CD14-positive monocyte (primary cell): ENCODE results near the gene NFE2L1. TPM values are rescaled to one million over a fixed set of nuclear protein-coding genes. Genes with fewer than 3 reads are reported as not detected.
A peak's percentile ranks its signal among the peaks of the same experiment; 100 is the strongest.

ENCODE experiments used
- DNase-seq, 3 donors: peaks; one replicate each; pipeline ENCODE4 v3.0.0-alpha.2; 2011 to 2022
- H2AFZ ChIP-seq: 2 replicates; pipeline ENCODE4 v1.6.0; 2012; ENCODE audit warnings: mild to moderate bottlenecking, low read depth, low read length, inconsistent platforms; ENCODE audit not compliant: insufficient read depth, poor library complexity, severe bottlenecking
- H3K27ac ChIP-seq, 2 donors: 1 replicate in 1 of 2; 2 replicates in 1 of 2; pipeline ENCODE4 v1.5.1; 2012 to 2013; ENCODE audit warnings: low read length in 2 of 2, control low read depth in 1 of 2, inconsistent platforms in 1 of 2, low read depth in 1 of 2, mild to moderate bottlenecking in 1 of 2
- H3K27me3 ChIP-seq, 2 donors: one replicate each; pipeline versions ENCODE4 v1.6.0 to v1.6.1; 2011 to 2013; ENCODE audit warnings: low read length in 2 of 2; ENCODE audit not compliant: control insufficient read depth in 2 of 2, insufficient read depth in 2 of 2
- H3K36me3 ChIP-seq, 2 donors: replicated peaks in 1 of 2; 1 replicate in 1 of 2; 2 replicates in 1 of 2; pipeline versions ENCODE4 v1.5.1 to v1.6.1; 2012 to 2013; ENCODE audit warnings: low read length in 2 of 2, control low read depth in 1 of 2, inconsistent platforms in 1 of 2, mild to moderate bottlenecking in 1 of 2; ENCODE audit not compliant: insufficient read depth in 2 of 2, control insufficient read depth in 1 of 2
- H3K4me1 ChIP-seq, 2 donors: 1 replicate in 1 of 2; 2 replicates in 1 of 2; pipeline versions ENCODE4 v1.5.1 to v1.6.1; 2012 to 2013; ENCODE audit warnings: low read length in 2 of 2, control low read depth in 1 of 2, inconsistent platforms in 1 of 2, mild to moderate bottlenecking in 1 of 2, moderate library complexity in 1 of 2; ENCODE audit not compliant: insufficient read depth in 2 of 2, control insufficient read depth in 1 of 2
- H3K4me2 ChIP-seq: replicated peaks from 2 replicates; pipeline ENCODE3; 2012; ENCODE audit warnings: low read length, moderate library complexity, mild to moderate bottlenecking; ENCODE audit not compliant: poor library complexity, severe bottlenecking; ENCODE audit errors: extremely low read depth
- H3K4me3 ChIP-seq, 3 experiments: fragments of 200-600 bp in 1 of 3; sonication (generic) in 1 of 3; replicated peaks in 1 of 3; 1 replicate in 2 of 3; 2 replicates in 1 of 3; pipeline ENCODE4 v1.5.1; 2011 to 2013; ENCODE audit warnings: low read length in 3 of 3, mild to moderate bottlenecking in 3 of 3, control low read depth in 2 of 3, low read depth in 2 of 3, inconsistent platforms in 1 of 3, moderate library complexity in 1 of 3
- H3K79me2 ChIP-seq: 2 replicates; pipeline ENCODE4 v1.6.0; 2012; ENCODE audit warnings: mild to moderate bottlenecking, control low read depth, inconsistent platforms, low read length, moderate library complexity; ENCODE audit not compliant: insufficient read depth
- H3K9ac ChIP-seq: 2 replicates; pipeline ENCODE4 v1.6.0; 2017; ENCODE audit warnings: low read length, mild to moderate bottlenecking; ENCODE audit not compliant: insufficient read depth, poor library complexity, severe bottlenecking
- H3K9me3 ChIP-seq, 2 donors: replicated peaks in 1 of 2; 1 replicate in 1 of 2; 2 replicates in 1 of 2; pipeline versions ENCODE4 v1.5.1 to v1.6.1; 2012 to 2013; ENCODE audit warnings: low read length in 2 of 2, control low read depth in 1 of 2; ENCODE audit not compliant: control insufficient read depth in 1 of 2, insufficient read depth in 1 of 2
- H4K20me1 ChIP-seq: 2 replicates; pipeline ENCODE4 v1.6.0; 2012; ENCODE audit warnings: mild to moderate bottlenecking, low read length, control low read depth, moderate library complexity; ENCODE audit not compliant: insufficient read depth
- H3K27ac Mint-ChIP-seq, 7 donors: one replicate each; pipeline ENCODE4 v1.8.0; 2020; ENCODE audit warnings: mild to moderate bottlenecking in 7 of 7, mixed read lengths in 7 of 7, moderate library complexity in 6 of 7, inconsistent platforms in 2 of 7
- H3K27me3 Mint-ChIP-seq, 3 donors: one replicate each; pipeline ENCODE4 v1.8.0; 2021 to 2022; ENCODE audit warnings: low read depth in 3 of 3, mild to moderate bottlenecking in 3 of 3, mixed read lengths in 3 of 3, moderate library complexity in 3 of 3, inconsistent platforms in 1 of 3
- H3K36me3 Mint-ChIP-seq, 2 donors: one replicate each; pipeline ENCODE4 v1.8.0; 2020; ENCODE audit warnings: mixed read lengths in 2 of 2, inconsistent platforms in 1 of 2, mild to moderate bottlenecking in 1 of 2
- H3K4me1 Mint-ChIP-seq: one replicate; pipeline ENCODE4 v1.8.0; 2020; ENCODE audit warnings: mild to moderate bottlenecking, mixed read lengths
- H3K4me3 Mint-ChIP-seq, 2 donors: one replicate each; pipeline ENCODE4 v1.8.0; 2020; ENCODE audit warnings: mild to moderate bottlenecking in 2 of 2, mixed read lengths in 2 of 2, moderate library complexity in 1 of 2
- H3K9me3 Mint-ChIP-seq, 7 donors: one replicate each; pipeline ENCODE4 v1.8.0; 2020 to 2022; ENCODE audit warnings: mixed read lengths in 7 of 7, mild to moderate bottlenecking in 6 of 7, moderate library complexity in 6 of 7, inconsistent platforms in 2 of 7
- WGBS: methylation state at CpG from one replicate; pipeline ENCODE4 v1.1.5; 2013; ENCODE audit warnings: missing lambda C conversion rate; ENCODE audit not compliant: insufficient coverage; 5-methylcytosine and 5-hydroxymethylcytosine counted together
- intact Hi-C, 2 donors: fragments of 100-400 bp; cut with micrococcal nuclease; formaldehyde crosslinking; loops; one replicate each; pipeline versions ENCODE4 v1.15.0 to v1.15.1; 2023
- polyA plus RNA-seq, 3 donors: library from polyadenylated mRNA; depleted of rRNA in 1 of 3; unstranded in 2 of 3; stranded (reverse) in 1 of 3; fragments of 300-500 nt in 2 of 3; fragments of >200 nt in 1 of 3; fragmentation: Illumina TruSeq in 2 of 3; gene quantifications; 1 replicate in 2 of 3; 2 replicates in 1 of 3; pipeline ENCODE4 v1.2.3, GENCODE V29; 2012 to 2021
- TF ChIP-seq, protein P1 (sequence below): fragments of 200-600 bp; IDR thresholded peaks from one replicate; pipeline ENCODE4 v1.8.0; 2022; ENCODE audit warnings: antibody characterized with exemption, mild to moderate bottlenecking

NFE2L1 gene
- polyA plus RNA-seq, 3 donors = 2.8 to 27.0 (median 7.1) TPM

DNA sequence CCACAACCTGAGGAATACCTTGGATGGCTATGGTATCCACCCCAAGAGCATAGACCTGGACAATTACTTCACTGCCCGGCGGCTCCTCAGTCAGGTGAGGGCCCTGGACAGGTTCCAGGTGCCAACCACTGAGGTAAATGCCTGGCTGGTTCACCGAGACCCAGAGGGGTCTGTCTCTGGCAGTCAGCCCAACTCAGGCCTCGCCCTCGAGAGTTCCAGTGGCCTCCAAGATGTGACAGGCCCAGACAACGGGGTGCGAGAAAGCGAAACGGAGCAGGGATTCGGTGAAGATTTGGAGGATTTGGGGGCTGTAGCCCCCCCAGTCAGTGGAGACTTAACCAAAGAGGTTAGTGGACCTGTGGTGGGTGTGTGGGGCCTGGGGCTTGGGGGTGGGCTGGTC lies 3.1 kb downstream of the NFE2L1 start:
- no peak overlapping the region for H3K9ac ChIP-seq
- peaks cover 37 to 57% of the 10 kb centered on the region in 2 donors for H3K36me3 ChIP-seq

DNA sequence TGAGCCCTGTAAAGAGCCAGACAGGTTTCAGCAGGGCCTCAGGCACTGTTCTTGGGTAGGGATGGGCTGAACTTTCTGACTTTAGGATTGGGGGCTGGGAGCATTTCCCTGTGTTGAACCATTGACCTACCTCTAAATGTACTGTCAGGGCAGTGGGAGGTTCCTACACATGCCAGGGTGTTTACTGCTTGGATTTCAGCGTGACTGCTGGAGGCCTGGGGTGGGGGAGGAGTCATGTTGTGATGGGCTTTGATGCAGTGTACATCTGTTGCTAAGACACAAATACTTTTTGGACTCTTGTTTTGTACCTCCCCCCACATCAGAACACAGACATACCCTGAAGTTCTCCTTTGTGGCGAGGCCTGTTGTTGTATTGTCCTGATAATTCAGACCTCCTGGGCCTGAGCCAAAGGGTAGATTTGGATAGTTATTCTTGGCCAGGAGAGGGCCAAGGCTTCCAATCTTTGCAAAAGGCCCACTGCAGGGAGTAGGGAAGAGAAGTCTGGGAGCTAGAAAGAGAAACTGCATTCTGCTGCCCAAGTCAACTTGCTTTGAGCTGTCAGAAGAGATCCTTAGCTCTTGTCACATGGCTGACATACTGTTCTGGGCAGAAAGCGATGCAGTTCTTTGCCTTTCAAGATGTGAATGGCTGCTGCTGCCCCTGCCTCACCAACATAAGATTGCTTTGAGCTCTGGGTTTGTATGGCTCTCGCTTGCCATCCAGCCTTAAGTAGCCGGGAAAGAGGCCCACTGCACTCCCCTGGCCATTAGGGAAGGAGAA lies 3.7 kb downstream of the NFE2L1 start:
- Mint-ChIP-seq H3K36me3 (peaks cover 54% of the 10 kb centered on the region in 2 donors), H3K27me3 (peaks cover 0 to 3% (median 0%) of the 10 kb centered on the region in 3 donors)

More for the DNA sequence above, 3.1 kb downstream of the NFE2L1 start:
- H3K36me3 Mint-ChIP-seq = peaks cover 47 to 48% of the 10 kb centered on the region in 2 donors
- H3K27me3 ChIP-seq = no peaks in the 10 kb centered on the region
- H3K9me3 Mint-ChIP-seq = peaks cover 0 to 2% (median 0%) of the 10 kb centered on the region in 7 donors
- H2AFZ ChIP-seq = no peak overlapping the region
- peak overlapping the region in 6 of 7 donors; percentile 11 to 79 (median 58) for H3K27ac Mint-ChIP-seq
- peaks cover 90% of the 10 kb centered on the region for H3K79me2 ChIP-seq
- peak overlapping the region in 1 of 2 donors; percentile 55 for H3K27ac ChIP-seq
- H3K4me2 ChIP-seq = no peak overlapping the region
- H3K9me3 ChIP-seq = no peaks in the 10 kb centered on the region
- intact Hi-C loops = no loop called here
- peaks cover 48 to 86% of the 10 kb centered on the region in 2 donors for H3K4me1 ChIP-seq
- H3K4me1 Mint-ChIP-seq = peaks cover 75% of the 10 kb centered on the region
- H3K27me3 Mint-ChIP-seq = peaks cover 0 to 3% (median 0%) of the 10 kb centered on the region in 3 donors
- no peak overlapping the region for H3K4me3 Mint-ChIP-seq
- no peak overlapping the region for H3K4me3 ChIP-seq
- TF ChIP-seq, protein P1, sequence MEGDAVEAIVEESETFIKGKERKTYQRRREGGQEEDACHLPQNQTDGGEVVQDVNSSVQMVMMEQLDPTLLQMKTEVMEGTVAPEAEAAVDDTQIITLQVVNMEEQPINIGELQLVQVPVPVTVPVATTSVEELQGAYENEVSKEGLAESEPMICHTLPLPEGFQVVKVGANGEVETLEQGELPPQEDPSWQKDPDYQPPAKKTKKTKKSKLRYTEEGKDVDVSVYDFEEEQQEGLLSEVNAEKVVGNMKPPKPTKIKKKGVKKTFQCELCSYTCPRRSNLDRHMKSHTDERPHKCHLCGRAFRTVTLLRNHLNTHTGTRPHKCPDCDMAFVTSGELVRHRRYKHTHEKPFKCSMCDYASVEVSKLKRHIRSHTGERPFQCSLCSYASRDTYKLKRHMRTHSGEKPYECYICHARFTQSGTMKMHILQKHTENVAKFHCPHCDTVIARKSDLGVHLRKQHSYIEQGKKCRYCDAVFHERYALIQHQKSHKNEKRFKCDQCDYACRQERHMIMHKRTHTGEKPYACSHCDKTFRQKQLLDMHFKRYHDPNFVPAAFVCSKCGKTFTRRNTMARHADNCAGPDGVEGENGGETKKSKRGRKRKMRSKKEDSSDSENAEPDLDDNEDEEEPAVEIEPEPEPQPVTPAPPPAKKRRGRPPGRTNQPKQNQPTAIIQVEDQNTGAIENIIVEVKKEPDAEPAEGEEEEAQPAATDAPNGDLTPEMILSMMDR = no peak
- peaks cover 68% of the 10 kb centered on the region for H4K20me1 ChIP-seq
- WGBS = 95% methylated on average over 10 of the region's 10 CpGs
- no peak for DNase-seq

More for the DNA sequence above, 3.7 kb downstream of the NFE2L1 start:
- peaks cover 72% of the 10 kb centered on the region for H3K4me1 Mint-ChIP-seq
- H4K20me1 ChIP-seq = peaks cover 74% of the 10 kb centered on the region
- H3K79me2 ChIP-seq = peaks cover 88% of the 10 kb centered on the region
- H2AFZ ChIP-seq = no peak overlapping the region
- no peak for DNase-seq
- peak overlapping the region in 1 of 2 donors; percentile 55 for H3K27ac ChIP-seq
- peaks cover 0 to 2% (median 0%) of the 10 kb centered on the region in 7 donors for H3K9me3 Mint-ChIP-seq
- peak overlapping the region; percentile 48 to 83 (median 69) for H3K27ac Mint-ChIP-seq
- no peak overlapping the region for H3K4me3 ChIP-seq
- no peaks in the 10 kb centered on the region for H3K9me3 ChIP-seq
- WGBS = 100% methylated on average over 1 of the region's 5 CpGs
- no peaks in the 10 kb centered on the region for H3K27me3 ChIP-seq
- no peak overlapping the region for H3K4me2 ChIP-seq
- no peak overlapping the region for H3K4me3 Mint-ChIP-seq
- peaks cover 42 to 82% of the 10 kb centered on the region in 2 donors for H3K4me1 ChIP-seq
- no peak overlapping the region for H3K9ac ChIP-seq
- intact Hi-C loops = no loop called here
- TF ChIP-seq, protein P1 = no peak
- H3K36me3 ChIP-seq = peaks cover 43 to 63% of the 10 kb centered on the region in 2 donors
